Gastrocnemius medialis (tissue), 4 donors: Measurements from ENCODE around the gene PCAT7.

Source experiments
- CTCF ChIP-seq, 5 experiments: fragments of 450-650 bp in 3 of 5; fragments of 200-600 bp in 2 of 5; sonication (generic) in 2 of 5; IDR thresholded peaks in 4 of 5; conservative IDR thresholded peaks in 1 of 5; 1 replicate in 4 of 5; 2 replicates in 1 of 5; pipeline ENCODE4 v1.5.1; 2016 to 2019; ENCODE audit warnings: antibody characterized with exemption in 5 of 5, mild to moderate bottlenecking in 3 of 5, moderate library complexity in 3 of 5
- POLR2A ChIP-seq, 2 donors: fragments of 450-650 bp; IDR thresholded peaks; one replicate each; pipeline ENCODE4 v1.6.1; 2017; ENCODE audit warnings: antibody characterized with exemption in 2 of 2, mild to moderate bottlenecking in 2 of 2, moderate library complexity in 2 of 2

GRCh38 chr9:94612071-94612470, 57.2 kb downstream of the PCAT7 start:
- TF ChIP-seq POLR2A (IDR thresholded peaks at IDR 0.05) (no peak), CTCF (IDR thresholded peaks at IDR 0.05 in 4 of 5, conservative IDR thresholded peaks at IDR 0.05 in 1 of 5) (no peak)
